HFFc6 (cell line): ENCODE measurements around the gene SMG1. TPM values are rescaled to one million over a fixed set of nuclear protein-coding genes. Genes with fewer than 3 reads are reported as not detected.
"Not testable (repeated sequence)": the region's sequence is repeated elsewhere in the genome, so short reads cannot be mapped to it uniquely, and the experiment has no call there.

Source experiments
- DNase-seq: peaks from one replicate; pipeline ENCODE4 v3.0.0-alpha.2; 2018
- H3K27ac Mint-ChIP-seq: 2 replicates; pipeline ENCODE4 v1.8.0; 2020; ENCODE audit warnings: mild to moderate bottlenecking, mixed read lengths
- H3K27me3 Mint-ChIP-seq: 2 replicates; pipeline ENCODE4 v1.8.0; 2021; ENCODE audit warnings: mild to moderate bottlenecking, moderate library complexity, mixed read lengths; ENCODE audit not compliant: insufficient read depth
- H3K36me3 Mint-ChIP-seq: 2 replicates; pipeline ENCODE4 v1.8.0; 2021; ENCODE audit warnings: low read depth, mixed read lengths
- H3K4me1 Mint-ChIP-seq: 2 replicates; pipeline ENCODE4 v1.8.0; 2020; ENCODE audit warnings: low read depth, mixed read lengths
- H3K4me3 Mint-ChIP-seq: 2 replicates; pipeline ENCODE4 v1.8.0; 2020; ENCODE audit warnings: mild to moderate bottlenecking, moderate library complexity, mixed read lengths
- H3K9me3 Mint-ChIP-seq: 2 replicates; pipeline ENCODE4 v1.8.0; 2020; ENCODE audit warnings: mild to moderate bottlenecking, mixed read lengths
- total RNA-seq, 6 experiments: library from RNA; stranded (reverse); fragmentation: NEBNext Ultra II Directional; extraction: Animal tissue kit (Norgen Biotek cat#: 25700); gene quantifications; 2 replicates in 1 of 6; 3 replicates in 5 of 6; pipeline ENCODE4 v1.2.3, GENCODE V29; 2021
- TF ChIP-seq, protein P1 (sequence below): fragments of 200-600 bp; sonication (generic); IDR thresholded peaks from 2 replicates; pipeline ENCODE4 v1.5.0; 2021; ENCODE audit warnings: antibody characterized with exemption, mild to moderate bottlenecking

The SMG1 gene
- total RNA-seq, 6 experiments from 2014 or later = 31.3 to 43.0 (median 35.4) TPM

DNA sequence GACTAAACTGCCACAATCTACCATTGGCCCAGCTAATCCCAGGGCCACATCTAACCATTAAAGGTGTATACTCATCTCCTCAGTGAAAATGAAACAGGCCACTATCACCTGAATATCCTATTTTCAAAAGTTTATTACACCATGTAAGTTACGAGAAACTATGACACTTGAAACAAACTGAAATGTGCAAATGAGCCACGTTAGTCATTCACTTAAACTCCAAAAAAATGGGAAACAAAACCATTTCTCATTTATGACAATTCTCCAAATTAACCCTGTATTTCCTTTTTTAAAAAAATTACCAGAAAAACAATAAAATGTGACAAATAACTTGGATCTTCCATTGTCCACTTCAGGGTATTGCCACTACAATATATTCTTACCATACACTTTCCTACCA is 41.8 kb downstream of the SMG1 start:
- H3K4me3 Mint-ChIP-seq, H3K4me1 Mint-ChIP-seq, H3K36me3 Mint-ChIP-seq, H3K27me3 Mint-ChIP-seq, H3K9me3 Mint-ChIP-seq, H3K27ac Mint-ChIP-seq, DNase-seq: not testable (repeated sequence)

DNA sequence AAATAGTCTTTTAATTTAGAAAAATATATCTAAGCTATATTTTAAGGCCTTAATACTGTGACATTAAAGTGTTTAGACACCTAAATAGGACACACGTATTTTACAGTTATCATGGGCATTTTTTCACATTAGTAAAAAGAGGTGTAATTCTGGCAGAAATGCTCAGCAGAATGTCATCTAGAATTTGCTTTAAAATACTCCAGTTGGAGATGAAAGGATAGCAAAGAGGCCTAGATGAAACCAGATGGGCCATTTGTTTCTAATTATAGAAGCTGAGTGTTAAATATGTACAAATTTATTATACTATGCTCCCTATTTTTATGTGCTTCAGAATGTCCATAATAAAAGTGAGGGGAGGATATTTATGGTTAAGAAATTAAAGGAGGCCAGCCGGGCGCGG is 48.5 kb downstream of the SMG1 start:
- H3K4me3 Mint-ChIP-seq, H3K9me3 Mint-ChIP-seq, H3K27me3 Mint-ChIP-seq, H3K4me1 Mint-ChIP-seq, DNase-seq, H3K27ac Mint-ChIP-seq: not testable (repeated sequence)
- peaks cover 15% of the 10 kb centered on the region; the same call in 1 of the 2 replicates for H3K36me3 Mint-ChIP-seq

DNA sequence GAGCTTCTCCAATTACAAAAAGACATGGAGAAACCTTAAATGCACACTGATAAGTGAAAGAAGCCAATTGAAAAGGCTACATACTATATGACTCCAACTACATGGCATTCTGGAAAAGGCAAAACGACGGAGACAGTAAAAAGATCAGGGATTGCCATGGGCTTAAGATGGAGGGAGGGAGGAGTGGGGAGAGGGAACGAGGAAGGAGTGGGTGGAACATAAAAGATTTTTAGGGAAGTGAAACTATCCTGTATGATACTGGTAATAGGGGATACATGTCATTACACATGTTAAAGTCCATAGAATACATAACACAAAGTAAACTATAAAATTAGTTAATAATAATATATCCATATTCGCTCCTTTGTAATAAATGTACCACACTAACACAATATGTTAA is 48.9 kb downstream of the SMG1 start:
- peaks cover 12% of the 10 kb centered on the region; the same call in 1 of the 2 replicates for H3K36me3 Mint-ChIP-seq

DNA sequence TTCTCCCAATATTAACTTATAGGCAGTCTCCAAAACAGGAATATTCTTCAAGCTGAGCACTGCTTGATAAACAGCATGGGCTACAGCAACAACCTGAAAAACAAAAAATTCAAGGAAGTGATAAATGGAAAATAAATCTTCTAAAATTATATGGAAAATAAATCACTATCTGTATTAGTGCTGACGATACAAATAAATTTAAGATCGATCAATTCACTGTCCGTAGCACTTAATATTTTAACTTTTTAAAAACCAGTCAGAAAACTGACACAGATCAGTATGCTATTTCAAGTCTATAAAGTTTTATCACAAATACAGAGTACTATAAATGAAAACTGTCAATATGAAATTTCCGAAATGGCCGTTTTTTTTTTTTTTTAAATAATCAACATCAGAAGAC is 49.9 kb downstream of the SMG1 start:
- H3K4me3 Mint-ChIP-seq, H3K4me1 Mint-ChIP-seq, H3K27me3 Mint-ChIP-seq, H3K9me3 Mint-ChIP-seq, H3K27ac Mint-ChIP-seq, DNase-seq: not testable (repeated sequence)
- H3K36me3 Mint-ChIP-seq = peaks cover 12% of the 10 kb centered on the region; the same call in 1 of the 2 replicates

More for the DNA sequence above, 48.9 kb downstream of the SMG1 start:
- H3K4me1 Mint-ChIP-seq, H3K4me3 Mint-ChIP-seq, H3K9me3 Mint-ChIP-seq, DNase-seq, H3K27ac Mint-ChIP-seq, H3K27me3 Mint-ChIP-seq: not testable (repeated sequence)

DNA sequence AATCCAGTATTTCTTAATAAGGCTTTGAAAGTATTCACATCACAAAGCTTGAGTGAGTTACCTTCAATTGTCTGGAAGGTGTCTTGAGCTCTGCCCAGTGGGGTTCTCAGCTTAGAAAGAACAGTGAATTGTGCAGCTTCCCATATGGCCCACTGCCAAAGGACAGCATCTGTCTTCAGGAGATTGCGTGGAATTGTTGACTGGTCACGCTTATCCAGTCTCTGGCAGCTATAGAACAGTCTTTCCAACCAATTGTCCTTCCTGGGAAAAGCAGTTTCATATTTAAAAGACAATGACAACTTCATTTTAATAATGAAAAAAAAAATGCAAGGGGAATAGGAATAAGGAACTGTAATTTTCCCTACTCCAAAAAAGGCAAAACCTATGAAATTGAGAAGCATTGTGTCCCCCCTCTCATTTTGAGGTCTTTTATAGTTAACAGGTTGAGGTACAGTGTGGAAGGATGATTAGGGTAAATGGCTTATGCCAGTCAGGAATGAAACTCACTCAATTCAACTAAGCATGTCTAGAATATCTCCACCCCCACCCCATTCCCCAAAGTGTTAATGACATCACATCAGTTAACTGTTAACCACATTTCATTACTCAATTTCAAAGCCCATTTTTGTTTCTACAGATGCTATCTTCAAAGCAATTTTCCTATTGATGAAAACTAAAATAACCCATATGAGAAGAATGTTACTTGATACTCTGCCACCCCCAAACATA is 57.0 kb downstream of the SMG1 start:
- peaks cover 26% of the 10 kb centered on the region for H3K4me1 Mint-ChIP-seq
- H3K27me3 Mint-ChIP-seq, DNase-seq, H3K4me3 Mint-ChIP-seq, H3K36me3 Mint-ChIP-seq, H3K27ac Mint-ChIP-seq, H3K9me3 Mint-ChIP-seq: not testable (repeated sequence)

DNA sequence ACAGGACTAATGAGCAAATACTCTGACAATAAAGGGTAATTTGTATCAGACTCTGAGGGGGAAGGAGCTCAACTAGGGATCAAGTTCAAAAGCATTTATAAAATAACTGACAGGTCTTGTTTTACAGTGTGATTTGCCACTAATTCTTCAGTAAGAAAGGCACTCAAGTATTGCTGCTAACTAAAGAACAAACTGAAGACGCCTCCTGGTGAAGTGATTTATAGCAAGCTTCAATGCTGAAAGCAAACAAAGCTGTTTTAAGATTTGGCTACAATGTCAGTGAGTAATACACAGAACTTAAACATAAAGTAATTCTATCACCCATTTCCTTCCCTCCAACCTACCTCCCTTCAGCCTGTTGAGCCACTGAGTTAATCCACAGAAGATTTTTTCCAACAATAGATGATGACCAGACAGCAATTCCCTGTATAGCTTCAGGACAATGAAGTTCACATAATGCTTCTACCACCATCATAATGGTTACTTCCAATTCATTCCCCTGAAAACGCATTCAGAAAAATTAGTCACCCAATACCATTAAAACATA is 59.9 kb downstream of the SMG1 start:
- peak; percentile 65 for DNase-seq
- H3K27me3 Mint-ChIP-seq, H3K4me3 Mint-ChIP-seq, H3K9me3 Mint-ChIP-seq: not testable (repeated sequence)
- H3K27ac Mint-ChIP-seq = peak overlapping the region; percentile 85
- H3K36me3 Mint-ChIP-seq = peaks cover 16% of the 10 kb centered on the region
- TF ChIP-seq, protein P1, sequence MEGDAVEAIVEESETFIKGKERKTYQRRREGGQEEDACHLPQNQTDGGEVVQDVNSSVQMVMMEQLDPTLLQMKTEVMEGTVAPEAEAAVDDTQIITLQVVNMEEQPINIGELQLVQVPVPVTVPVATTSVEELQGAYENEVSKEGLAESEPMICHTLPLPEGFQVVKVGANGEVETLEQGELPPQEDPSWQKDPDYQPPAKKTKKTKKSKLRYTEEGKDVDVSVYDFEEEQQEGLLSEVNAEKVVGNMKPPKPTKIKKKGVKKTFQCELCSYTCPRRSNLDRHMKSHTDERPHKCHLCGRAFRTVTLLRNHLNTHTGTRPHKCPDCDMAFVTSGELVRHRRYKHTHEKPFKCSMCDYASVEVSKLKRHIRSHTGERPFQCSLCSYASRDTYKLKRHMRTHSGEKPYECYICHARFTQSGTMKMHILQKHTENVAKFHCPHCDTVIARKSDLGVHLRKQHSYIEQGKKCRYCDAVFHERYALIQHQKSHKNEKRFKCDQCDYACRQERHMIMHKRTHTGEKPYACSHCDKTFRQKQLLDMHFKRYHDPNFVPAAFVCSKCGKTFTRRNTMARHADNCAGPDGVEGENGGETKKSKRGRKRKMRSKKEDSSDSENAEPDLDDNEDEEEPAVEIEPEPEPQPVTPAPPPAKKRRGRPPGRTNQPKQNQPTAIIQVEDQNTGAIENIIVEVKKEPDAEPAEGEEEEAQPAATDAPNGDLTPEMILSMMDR = peak; percentile 30
- H3K4me1 Mint-ChIP-seq = peaks cover 37% of the 10 kb centered on the region

DNA sequence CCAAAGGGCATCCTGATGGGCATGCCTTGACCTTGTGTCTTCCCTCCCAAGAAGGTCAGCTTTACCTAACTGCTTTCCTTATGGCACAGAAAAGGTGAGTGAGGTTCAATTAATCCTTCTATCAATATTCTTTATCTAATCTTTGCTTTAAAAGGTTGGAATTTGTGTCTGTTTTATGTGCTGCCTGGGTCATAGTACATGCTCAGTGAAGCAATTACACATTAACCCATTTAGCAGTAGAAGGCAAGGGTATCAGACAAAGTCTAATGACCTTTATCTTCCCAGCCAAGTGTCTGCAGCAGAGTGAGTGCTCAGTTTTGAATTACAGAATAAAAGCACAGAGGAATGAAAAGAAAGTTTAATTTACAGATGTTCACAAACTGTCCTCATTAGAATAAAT is 63.3 kb downstream of the SMG1 start:
- not testable (repeated sequence) for DNase-seq, H3K27ac Mint-ChIP-seq, H3K9me3 Mint-ChIP-seq, H3K4me3 Mint-ChIP-seq, H3K27me3 Mint-ChIP-seq
- H3K36me3 Mint-ChIP-seq = peaks cover 22% of the 10 kb centered on the region
- peaks cover 33% of the 10 kb centered on the region for H3K4me1 Mint-ChIP-seq

DNA sequence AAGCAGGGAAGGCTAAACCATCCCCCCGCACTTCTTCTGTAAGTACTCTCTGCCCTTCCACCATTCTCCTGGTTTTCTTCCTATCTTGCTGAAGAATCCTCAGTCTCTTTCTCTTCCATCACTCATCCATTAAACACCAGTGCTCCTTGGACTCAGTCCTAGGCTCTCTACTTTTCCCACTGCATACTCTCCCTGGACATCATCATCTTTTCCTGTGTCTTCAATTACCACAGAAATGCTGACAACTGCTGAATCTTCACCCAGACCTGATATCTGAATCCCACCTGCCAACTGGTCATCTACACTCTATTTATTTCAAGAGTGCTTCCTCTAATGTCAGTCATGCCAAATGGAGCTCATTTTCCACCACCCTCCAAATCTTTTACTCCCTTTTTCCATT is 71.0 kb downstream of the SMG1 start:
- Mint-ChIP-seq H3K4me1 (peaks cover 10% of the 10 kb centered on the region; the same call in 1 of the 2 replicates), H3K36me3 (peaks cover 42% of the 10 kb centered on the region), H3K27ac (no peak overlapping the region), H3K9me3 (no peaks in the 10 kb centered on the region), H3K4me3 (no peak overlapping the region), H3K27me3 (peaks cover 1% of the 10 kb centered on the region)
- DNase-seq = no peak
- TF ChIP-seq, protein P1 = no peak
